Ishikawa (cell line): Measurements from ENCODE around the gene DHRS7B.

Experiments used
- CEBPB ChIP-seq: IDR thresholded peaks from 2 replicates; pipeline ENCODE4 v1.6.1; 2012
- CREB1 ChIP-seq: IDR thresholded peaks from 2 replicates; pipeline ENCODE4 v1.6.1; 2012; ENCODE audit warnings: low read depth
- EGR1 ChIP-seq: IDR thresholded peaks from 2 replicates; pipeline ENCODE4 v1.6.1; 2012
- EP300 ChIP-seq: IDR thresholded peaks from 2 replicates; pipeline ENCODE4 v1.6.1; 2012; ENCODE audit warnings: borderline replicate concordance
- MAX ChIP-seq: IDR thresholded peaks from 2 replicates; pipeline ENCODE4 v1.6.1; 2012
- NFIC ChIP-seq: IDR thresholded peaks from 2 replicates; pipeline ENCODE4 v1.6.1; 2012
- RAD21 ChIP-seq: IDR thresholded peaks from 2 replicates; pipeline ENCODE4 v1.6.1; 2012; ENCODE audit warnings: low read depth
- REST ChIP-seq: IDR thresholded peaks from 2 replicates; pipeline ENCODE4 v1.6.1; 2012; ENCODE audit warnings: low read depth, mild to moderate bottlenecking
- TAF1 ChIP-seq: IDR thresholded peaks from 2 replicates; pipeline ENCODE4 v1.6.1; 2012; ENCODE audit warnings: low read depth, mild to moderate bottlenecking
- TCF12 ChIP-seq: IDR thresholded peaks from 2 replicates; pipeline ENCODE4 v1.6.1; 2012; ENCODE audit warnings: low read depth
- TEAD4 ChIP-seq: IDR thresholded peaks from 2 replicates; pipeline ENCODE4 v1.6.1; 2012
- YY1 ChIP-seq: IDR thresholded peaks from 2 replicates; pipeline ENCODE4 v1.6.1; 2012; ENCODE audit warnings: low read depth
- ZBTB7A ChIP-seq: IDR thresholded peaks from 2 replicates; pipeline ENCODE4 v1.6.1; 2012; ENCODE audit warnings: low read depth
- TF ChIP-seq, protein P1 (sequence below): IDR thresholded peaks from 2 replicates; pipeline ENCODE4 v1.6.1; 2012

The DHRS7B gene

DNA sequence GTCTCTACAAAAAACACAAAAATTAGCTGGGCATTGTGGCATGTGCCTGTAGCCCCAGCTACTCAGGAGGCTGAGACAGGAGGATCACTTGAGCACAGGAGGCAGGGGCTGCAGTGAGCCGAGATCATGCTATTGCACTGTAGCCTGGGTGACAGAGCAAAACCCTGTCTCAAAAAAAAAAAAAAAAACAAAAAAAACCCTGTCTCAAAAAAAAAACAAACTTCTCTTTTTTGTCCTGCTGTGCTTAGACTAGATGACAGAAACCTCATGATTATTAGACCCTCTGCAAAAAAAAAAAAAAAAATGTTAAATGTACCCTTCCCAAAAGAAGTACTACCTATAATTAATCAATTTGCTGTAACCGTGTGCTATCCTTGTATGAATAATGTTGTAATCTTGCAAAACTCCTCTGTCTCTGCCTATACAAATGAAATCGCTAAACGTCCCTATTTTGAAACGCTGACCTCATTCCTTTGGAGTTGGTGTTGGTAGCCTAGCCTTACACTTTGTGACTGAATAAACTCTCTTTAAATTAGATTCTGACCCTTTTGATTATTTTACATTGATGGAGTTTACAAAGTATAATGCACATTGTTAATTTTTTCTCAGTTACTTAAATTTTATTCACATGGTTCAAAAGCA is 13.6 kb upstream of the DHRS7B start:
- TF ChIP-seq TAF1 = no peak
- no peak for TF ChIP-seq MAX
- no peak for TF ChIP-seq NFIC
- TF ChIP-seq TEAD4 = no peak
- no peak for TF ChIP-seq TCF12
- no peak for TF ChIP-seq RAD21

- no peak for TF ChIP-seq REST
- no peak for TF ChIP-seq NFIC
- TF ChIP-seq CEBPB = no peak
- TF ChIP-seq RAD21 = no peak
These were observed 13.0 kb upstream of the DHRS7B start for GRCh38 chr17:21113716-21114115.

GRCh38 chr17:21119247-21119918 is 7.4 kb upstream of the DHRS7B start:
- TF ChIP-seq REST = no peak
- peak; percentile 84 for TF ChIP-seq RAD21
- 0 out of 2 replicates have a peak, but pooled peaks have one; percentile 30 for TF ChIP-seq MAX

GRCh38 chr17:21119919-21120249 is 6.9 kb upstream of the DHRS7B start:
- no peak for TF ChIP-seq EP300
- no peak for TF ChIP-seq NFIC
- no peak for TF ChIP-seq RAD21
- no peak for TF ChIP-seq CREB1
- TF ChIP-seq EGR1 = no peak
- TF ChIP-seq ZBTB7A = no peak
- no peak for TF ChIP-seq REST
- no peak for TF ChIP-seq CEBPB
- TF ChIP-seq TCF12 = no peak
- TF ChIP-seq TEAD4 = no peak
- TF ChIP-seq YY1 = no peak

- TF ChIP-seq, protein P1, sequence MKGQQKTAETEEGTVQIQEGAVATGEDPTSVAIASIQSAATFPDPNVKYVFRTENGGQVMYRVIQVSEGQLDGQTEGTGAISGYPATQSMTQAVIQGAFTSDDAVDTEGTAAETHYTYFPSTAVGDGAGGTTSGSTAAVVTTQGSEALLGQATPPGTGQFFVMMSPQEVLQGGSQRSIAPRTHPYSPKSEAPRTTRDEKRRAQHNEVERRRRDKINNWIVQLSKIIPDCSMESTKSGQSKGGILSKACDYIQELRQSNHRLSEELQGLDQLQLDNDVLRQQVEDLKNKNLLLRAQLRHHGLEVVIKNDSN = no peak
- TF ChIP-seq TAF1 = no peak
- no peak for TF ChIP-seq RAD21
These were observed 2.7 kb upstream of the DHRS7B start for GRCh38 chr17:21124086-21124485.

DNA sequence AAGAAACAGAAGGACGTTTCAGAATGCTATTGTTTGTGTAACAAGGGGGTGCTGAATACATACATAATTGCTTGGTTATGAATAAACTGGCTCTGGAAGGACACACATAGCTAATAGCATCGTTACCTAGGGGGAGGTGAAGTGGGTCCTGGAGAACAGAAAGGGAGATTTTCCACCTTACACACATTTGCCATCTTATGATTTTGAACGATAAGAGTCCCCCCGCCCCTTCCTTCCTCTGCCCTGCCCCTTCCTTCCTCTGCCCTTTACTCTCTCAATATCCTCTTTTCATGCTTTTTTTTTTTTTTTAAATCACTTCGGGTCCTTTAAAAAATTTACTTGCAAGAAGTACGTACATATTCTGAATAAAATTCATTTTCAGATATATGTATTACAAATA is 902 bp upstream of the DHRS7B start:
- TF ChIP-seq TEAD4 = no peak
- TF ChIP-seq REST = no peak
- no peak for TF ChIP-seq MAX
- no peak for TF ChIP-seq CEBPB
- no peak for TF ChIP-seq ZBTB7A
